GM21447 (cell line): ENCODE data around the gene STARD3.

Source experiments
- ATAC-seq: cut with Tn5 transposase; IDR thresholded peaks from one replicate; pipeline ENCODE4 v1.9.1; 2021; ENCODE audit not compliant: unreplicated experiment

STARD3 gene

DNA sequence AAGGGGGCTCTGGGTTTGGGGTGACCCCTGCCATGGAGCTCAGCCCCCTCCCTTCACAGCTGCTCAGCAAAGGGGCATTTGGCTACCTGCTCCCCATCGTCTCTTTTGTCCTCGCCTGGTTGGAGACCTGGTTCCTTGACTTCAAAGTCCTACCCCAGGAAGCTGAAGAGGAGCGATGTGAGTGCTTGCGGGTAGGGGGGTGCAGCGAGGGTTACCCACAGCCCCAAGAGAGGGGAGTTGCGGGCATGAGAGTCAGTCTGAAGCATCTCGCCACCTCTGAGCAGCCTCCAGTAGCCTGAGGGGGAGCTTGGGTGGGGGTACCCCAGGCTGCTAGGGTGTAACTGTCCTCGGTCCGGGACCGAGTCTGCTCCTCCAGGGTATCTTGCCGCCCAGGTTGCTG lies 21.4 kb downstream of the STARD3 start:
- no peak for ATAC-seq

DNA sequence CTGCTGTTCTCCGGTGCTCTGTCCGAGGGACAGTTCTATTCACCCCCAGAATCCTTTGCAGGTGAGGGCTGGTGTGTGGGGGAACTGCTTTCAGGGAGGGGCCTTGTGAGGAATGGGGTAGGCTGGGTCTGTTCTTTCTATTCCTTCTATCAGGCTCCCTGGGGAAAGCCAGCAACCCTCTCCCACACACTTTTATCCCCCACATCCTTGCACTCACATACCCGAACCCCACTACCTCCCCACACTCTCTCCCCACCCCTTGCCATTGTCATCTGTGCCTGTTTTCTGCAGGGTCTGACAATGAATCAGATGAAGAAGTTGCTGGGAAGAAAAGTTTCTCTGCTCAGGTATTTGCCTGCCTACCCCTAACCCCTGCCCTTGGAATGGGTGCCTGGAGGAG lies 21.8 kb downstream of the STARD3 start:
- ATAC-seq: no peak

DNA sequence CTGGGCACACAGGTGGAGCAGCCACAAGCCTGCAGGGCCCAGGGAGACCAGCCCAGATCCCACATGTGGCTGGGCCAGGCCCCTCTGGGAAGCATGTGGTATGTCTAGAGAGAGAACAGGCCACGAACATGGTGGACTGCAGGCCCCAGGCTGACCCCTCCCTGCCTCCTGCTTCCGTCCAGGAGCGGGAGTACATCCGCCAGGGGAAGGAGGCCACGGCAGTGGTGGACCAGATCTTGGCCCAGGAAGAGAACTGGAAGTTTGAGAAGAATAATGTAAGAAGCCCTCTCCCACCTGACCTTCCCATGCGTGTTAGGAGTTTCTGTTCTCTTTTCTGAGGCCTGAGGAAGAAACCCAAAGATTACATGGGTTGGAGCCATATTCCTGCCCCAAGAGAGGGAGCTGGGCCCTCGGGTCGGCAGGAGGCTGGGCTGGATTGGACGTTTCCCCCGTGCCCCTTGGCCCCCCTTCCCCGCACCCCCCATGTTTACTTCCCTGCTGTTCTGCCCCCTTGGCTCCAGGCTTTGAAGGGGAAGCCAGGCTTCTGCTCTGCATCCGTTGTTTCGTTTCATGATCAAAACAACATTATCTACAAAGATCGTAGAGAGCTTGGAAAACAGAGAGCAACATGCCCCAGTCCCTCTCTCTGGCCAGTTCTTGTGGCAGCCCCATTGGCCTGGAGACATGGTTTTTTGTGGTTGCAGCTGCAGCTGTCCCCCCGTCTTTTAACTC lies 22.5 kb downstream of the STARD3 start:
- ATAC-seq: no peak

DNA sequence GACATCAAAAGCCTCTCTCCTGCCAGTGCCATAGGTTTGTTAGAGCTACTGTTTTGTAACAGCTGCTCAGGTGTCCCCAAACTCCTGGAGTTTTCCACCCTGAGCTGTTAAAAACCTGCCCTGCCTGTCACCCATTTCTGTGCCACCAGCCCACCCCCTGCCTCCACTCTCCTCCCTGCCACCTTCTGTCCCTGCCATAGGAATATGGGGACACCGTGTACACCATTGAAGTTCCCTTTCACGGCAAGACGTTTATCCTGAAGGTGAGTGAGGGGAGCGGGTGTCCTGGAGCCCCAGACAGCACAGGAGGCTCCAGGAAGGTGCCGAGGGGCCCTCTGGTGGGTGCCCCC lies 23.0 kb downstream of the STARD3 start:
- no peak for ATAC-seq

DNA sequence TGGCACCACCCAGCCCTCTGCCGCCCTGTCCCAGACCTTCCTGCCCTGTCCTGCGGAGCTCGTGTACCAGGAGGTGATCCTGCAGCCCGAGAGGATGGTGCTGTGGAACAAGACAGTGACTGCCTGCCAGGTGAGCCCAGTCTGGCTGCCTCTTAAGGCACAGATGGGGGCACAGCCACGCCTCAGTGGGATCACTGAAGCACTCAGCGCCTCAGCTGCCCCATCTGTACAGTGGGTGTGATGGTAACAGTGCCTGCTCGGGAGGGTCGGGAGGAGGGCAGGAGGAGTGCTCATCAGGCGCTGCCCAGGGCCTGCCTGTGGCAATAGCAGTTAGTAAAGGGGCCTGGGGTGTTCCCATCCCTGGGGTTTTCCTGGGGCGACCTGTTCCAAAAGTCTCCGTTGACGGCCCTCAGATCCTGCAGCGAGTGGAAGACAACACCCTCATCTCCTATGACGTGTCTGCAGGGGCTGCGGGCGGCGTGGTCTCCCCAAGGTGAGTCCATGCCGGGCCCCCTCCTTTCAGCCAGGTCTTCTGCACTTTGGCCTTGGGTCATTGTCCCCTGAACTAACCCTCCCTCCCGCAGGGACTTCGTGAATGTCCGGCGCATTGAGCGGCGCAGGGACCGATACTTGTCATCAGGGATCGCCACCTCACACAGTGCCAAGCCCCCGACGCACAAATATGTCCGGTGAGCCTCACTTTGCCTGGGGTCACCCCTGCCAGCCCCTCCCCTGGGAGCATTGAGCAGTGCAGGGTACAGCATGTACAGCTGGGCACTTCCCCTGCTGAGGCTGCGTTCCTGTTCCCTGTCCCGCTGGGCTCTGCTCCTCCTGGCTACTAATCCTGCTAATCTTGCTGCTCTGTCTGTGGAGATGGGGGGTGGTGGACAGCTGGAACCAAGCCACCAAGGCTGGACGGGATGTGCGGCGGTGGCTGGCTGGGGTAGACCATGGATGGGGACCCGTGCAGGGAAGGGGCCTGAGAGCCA lies 23.7 kb downstream of the STARD3 start:
- ATAC-seq: no peak

DNA sequence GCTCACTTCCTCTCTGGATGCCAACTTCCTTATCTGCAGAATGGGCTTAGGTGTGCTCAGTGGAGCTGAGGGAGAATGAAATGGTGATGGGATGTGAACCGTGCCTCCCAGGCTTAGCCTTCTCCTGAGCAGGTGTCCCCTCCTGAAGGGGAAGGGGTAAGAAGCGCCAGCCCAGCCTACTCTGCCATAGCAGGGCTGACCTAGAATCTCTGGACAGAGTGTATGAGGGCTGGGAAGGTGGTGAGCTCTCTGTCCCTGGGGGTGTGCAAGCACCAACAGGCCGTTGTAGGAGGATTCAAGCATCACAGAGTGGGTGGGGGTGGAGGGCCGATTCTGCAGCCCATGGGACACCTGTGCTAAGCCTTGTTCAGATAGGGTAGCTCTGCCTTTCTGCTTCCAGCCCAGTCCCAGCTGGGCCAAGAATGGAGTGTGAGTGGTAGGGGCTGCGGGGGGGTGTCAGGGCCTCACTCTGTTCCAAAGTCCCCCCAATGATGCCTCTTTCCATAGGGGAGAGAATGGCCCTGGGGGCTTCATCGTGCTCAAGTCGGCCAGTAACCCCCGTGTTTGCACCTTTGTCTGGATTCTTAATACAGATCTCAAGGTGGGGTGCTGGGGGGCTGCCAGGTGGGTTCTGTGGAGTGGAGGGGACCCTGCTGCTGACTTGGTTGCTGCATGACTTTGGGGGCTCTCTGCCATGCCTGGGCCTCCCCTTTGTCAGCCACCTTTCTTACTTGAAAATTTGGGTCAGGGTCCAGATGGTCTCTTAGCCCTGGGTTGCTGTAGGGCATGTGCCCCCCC lies 25.0 kb downstream of the STARD3 start:
- ATAC-seq: no peak

DNA sequence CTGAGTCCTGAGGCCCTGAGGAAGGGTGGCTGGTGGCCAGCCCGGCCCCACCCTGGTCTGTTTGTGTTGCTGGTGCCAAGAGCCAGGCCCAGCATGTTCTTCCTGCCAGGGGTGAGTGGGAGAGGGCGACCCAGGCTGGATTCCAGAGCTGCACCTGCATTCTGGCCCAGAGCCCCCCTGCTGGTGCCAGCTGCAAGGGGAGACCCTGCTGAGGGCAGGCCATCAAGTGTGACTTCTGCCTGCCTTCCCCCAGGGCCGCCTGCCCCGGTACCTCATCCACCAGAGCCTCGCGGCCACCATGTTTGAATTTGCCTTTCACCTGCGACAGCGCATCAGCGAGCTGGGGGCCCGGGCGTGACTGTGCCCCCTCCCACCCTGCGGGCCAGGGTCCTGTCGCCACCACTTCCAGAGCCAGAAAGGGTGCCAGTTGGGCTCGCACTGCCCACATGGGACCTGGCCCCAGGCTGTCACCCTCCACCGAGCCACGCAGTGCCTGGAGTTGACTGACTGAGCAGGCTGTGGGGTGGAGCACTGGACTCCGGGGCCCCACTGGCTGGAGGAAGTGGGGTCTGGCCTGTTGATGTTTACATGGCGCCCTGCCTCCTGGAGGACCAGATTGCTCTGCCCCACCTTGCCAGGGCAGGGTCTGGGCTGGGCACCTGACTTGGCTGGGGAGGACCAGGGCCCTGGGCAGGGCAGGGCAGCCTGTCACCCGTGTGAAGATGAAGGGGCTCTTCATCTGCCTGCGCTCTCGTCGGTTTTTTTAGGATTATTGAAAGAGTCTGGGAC lies 25.8 kb downstream of the STARD3 start:
- ATAC-seq: no peak

DNA sequence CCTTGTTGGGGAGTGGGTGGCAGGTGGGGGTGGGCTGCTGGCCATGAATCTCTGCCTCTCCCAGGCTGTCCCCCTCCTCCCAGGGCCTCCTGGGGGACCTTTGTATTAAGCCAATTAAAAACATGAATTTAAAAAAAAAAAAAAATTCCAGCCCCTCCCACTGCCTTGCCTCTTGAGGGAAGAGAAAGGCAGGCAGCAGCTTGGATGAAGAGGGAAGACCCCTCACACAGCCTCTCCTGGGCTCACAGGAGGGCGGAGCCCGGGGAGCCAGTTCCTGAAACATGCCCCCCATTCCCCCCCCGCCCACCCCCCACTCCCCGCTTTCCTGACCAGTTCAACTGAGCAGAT lies 26.4 kb downstream of the STARD3 start:
- ATAC-seq: no peak

DNA sequence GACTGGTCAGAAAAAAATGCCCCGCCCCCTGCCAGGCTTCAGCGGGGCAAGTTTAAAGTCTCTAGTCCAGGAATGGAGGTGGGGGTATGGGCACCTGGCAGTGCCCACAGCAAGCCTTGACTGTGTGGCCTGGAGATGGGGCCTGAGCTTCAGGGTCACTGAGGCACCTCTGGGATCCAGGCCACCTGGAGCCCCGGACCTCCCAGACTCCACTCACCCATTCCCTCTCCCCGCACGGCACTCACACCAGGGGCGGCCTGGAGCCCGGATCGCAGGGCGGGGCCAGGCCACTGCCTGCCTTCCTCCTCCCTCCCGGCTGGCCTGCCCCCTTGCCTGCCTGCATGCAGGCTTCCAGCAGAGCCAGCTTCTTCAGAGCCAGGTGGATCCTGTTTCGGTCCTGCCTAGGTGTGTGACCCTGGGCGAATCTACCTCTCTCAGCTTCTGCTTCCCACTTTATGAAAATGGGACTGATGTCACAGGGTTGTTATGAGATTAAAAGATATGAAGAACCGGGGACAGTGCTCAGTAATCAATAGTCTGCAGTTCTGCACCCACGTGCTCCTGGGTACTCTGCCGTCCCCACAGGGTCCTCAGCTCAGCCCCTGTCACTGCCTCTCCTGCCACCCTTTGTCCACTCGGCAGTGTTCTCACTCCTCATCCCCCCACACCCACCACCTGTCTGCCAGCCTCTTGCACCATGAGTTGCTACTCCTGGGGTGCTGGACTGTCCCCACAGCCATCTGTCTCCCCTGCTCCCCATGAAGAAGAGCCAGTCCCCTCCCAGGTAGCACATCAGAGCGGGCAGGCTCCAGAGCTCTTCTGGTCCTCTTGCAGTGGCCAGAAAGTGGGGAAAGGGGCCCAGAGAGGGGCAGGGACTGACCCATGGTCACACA lies 27.0 kb downstream of the STARD3 start:
- ATAC-seq: no peak

DNA sequence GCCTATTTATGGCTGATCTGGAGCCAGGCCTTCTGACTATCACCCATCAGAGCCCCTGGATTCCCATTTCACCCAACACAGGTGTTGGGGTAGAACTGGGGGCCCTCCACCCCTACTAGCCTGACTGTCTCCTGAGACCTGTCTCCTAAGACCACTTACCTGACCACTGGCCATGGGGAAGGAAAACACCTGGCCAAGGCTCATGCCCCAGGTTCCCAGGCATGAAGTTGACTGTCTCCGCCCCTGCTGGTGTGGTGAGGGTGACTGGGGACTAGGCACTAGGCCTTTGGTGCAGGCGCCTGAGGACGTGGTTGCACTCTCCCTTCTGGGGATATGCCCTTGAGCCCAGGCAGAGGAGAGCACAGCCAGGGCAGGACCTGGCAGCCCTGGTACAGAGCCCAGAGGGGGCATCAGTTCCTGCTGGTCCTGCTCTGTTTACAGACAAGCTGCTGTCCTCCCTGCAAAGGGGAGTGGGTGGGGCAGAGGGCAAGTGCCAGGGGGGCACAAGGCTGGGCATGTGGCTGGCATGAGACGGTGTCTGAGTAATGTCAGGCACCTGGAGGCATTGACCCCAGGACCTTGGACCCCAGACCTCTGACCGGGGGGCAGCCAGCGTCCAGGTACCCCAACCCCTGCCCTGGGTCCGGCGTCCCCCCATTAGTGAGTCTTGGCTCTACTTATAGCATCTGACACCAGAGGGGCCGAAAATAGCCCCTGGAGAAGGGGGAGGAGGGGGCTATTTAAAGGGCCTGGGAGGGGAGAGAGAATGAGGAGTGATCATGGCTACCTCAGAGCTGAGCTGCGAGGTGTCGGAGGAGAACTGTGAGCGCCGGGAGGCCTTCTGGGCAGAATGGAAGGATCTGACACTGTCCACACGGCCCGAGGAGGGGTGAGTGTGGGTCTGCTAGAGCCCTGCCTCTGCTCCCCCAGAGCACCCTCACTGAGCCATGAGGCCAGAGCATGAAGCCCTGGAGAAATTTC lies 27.9 kb downstream of the STARD3 start, which contains the start of gene TCAP:
Gene TCAP (plus strand): TSS at position 769 of the 981 bp plus-strand sequence. CDS start 11 bp downstream, at position 780.
- ATAC-seq: no peak

DNA sequence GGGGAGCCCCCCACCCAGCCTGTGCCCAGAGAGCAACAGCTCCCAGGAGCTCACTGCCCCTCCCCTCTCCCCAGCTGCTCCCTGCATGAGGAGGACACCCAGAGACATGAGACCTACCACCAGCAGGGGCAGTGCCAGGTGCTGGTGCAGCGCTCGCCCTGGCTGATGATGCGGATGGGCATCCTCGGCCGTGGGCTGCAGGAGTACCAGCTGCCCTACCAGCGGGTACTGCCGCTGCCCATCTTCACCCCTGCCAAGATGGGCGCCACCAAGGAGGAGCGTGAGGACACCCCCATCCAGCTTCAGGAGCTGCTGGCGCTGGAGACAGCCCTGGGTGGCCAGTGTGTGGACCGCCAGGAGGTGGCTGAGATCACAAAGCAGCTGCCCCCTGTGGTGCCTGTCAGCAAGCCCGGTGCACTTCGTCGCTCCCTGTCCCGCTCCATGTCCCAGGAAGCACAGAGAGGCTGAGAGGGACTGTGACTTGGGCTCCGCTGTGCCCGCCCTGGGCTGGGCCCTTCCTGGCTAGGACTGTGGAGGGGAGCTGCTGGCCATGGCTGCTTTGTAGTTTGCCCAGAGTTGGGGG lies 28.8 kb downstream of the STARD3 start:
- ATAC-seq: no peak

DNA sequence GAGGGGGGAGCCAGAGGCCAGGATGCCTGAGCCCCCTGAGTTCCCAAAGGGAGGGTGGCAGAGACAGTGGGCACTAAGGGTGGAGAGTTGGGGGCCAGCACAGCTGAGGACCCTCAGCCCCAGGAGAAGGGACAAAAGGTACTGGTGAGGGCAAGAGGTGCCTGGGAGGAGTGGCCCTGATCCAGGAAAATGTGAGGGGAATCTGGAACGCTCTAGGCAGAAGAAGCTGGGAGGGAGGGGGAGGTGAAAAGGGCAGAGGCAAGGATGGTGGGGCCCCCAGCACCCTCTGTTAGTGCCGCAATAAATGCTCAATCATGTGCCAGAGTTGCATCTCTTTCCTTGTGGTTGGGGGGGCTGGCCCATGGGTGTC lies 29.3 kb downstream of the STARD3 start:
- ATAC-seq: no peak

DNA sequence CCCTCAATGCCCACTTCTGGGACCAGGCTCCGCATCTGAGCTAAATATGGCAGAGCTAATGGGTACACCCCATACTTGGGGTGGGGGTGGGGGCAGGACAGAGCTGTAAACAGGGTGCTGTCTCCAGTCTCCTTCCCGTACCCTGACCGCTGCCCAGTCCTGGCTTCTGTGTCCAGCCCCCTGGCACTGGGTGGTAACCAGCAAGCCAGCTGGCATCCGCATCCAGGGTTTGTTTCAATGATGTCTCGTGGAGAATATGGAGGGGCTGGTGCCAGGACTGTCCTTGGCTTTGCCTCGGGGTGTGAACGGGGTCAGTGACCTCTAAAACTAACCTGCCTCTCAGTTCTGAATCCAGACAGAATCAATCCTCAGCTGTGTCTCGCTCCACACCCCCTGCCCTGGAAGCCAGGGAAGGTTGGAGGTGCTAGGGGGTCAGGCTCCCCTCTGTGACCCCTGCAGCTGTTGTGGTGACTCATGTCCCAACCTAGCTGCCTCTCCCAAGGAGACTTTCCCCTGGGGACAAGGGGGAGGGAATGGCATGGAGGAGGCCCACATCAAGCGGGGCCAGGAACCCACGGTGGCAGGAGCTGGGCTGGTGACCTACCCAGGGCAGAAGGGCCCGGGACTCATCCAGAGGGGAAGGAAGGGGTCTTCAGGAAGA lies 29.8 kb downstream of the STARD3 start:
- ATAC-seq: no peak

DNA sequence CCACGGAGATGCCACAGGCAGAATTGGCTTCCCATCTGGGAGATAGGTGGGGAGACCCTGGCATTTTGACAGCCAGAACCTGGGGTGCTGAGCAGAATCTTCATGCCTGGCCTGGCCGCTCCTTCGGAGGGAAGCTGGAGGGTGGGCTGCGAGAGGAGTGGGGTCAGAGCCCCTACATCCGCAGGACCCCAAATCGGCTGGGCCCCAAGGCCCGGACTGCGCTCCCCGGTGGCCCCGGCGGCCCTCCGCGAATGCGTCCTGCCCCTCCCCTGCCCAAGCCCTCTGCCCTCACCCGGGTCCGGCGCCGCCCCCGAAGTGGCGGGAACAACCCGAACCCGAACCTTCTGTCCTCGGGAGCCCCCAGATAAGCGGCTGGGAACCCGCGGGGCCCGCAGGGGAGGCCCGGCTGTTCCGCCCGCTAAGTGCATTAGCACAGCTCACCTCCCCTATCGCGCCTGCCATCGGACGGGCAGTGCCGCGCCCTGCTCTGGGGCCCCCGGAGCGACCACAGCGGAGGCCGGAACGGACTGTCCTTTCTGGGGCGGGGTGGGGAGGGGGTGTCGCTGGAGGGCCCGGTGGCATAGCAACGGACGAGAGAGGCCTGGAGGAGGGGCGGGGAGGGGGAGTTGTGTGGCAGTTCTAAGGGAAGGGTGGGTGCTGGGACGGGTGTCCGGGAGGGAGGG lies 30.5 kb downstream of the STARD3 start:
- no peak for ATAC-seq

DNA sequence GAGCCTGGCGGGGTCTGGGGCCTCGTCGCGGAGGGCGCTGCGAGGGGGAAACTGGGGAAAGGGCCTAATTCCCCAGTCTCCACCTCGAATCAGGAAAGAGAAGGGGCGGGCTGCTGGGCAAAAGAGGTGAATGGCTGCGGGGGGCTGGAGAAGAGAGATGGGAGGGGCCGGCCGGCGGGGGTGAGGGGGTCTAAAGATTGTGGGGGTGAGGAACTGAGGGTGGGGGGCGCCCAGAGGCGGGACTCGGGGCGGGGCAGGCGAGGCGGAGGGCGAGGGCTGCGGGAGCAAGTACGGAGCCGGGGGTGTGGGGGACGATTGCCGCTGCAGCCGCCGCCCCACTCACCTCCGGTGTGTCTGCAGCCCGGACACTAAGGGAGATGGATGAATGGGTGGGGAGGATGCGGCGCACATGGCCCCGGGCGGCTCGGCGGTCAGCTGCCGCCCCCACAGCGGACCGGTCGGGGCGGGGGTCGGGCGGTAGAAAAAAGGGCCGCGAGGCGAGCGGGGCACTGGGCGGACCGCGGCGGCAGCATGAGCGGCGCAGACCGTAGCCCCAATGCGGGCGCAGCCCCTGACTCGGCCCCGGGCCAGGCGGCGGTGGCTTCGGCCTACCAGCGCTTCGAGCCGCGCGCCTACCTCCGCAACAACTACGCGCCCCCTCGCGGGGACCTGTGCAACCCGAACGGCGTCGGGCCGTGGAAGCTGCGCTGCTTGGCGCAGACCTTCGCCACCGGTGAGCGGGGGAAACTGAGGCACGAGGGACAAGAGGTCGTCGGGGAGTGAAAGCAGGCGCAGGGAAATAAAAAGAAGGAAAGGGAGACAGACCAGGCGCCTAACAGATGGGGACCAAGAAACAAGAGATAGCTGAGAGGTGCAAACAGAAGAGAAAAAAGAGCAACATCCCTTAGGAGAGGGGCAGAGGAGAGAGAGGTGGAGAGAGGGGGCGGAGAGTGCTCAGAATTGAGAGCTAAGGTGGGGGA lies 31.3 kb downstream of the STARD3 start, which contains the start of gene PNMT:
Gene PNMT (plus strand): TSS at position 509 of the 980 bp plus-strand sequence. CDS start 23 bp downstream, at position 532.
- ATAC-seq: no peak
